Thyroid gland (tissue), 4 donors: ENCODE measurements around the gene CEACAM20.
"Not testable (repeated sequence)": the region's sequence is repeated elsewhere in the genome, so short reads cannot be mapped to it uniquely, and the experiment has no call there.

Source experiments
- POLR2A ChIP-seq, 2 donors: fragments of 450-650 bp; IDR thresholded peaks; one replicate each; pipeline ENCODE4 v1.6.1; 2017; ENCODE audit warnings: antibody characterized with exemption in 2 of 2, mild to moderate bottlenecking in 2 of 2, moderate library complexity in 1 of 2
- TF ChIP-seq, protein P1 (sequence below), 6 experiments: fragments of 200-600 bp in 3 of 6; fragments of 450-650 bp in 3 of 6; sonication (generic) in 3 of 6; IDR thresholded peaks; one replicate each; pipeline ENCODE4 v1.5.1; 2016 to 2019; ENCODE audit warnings: antibody characterized with exemption in 6 of 6, mild to moderate bottlenecking in 2 of 6, inconsistent platforms in 1 of 6, moderate library complexity in 1 of 6

DNA sequence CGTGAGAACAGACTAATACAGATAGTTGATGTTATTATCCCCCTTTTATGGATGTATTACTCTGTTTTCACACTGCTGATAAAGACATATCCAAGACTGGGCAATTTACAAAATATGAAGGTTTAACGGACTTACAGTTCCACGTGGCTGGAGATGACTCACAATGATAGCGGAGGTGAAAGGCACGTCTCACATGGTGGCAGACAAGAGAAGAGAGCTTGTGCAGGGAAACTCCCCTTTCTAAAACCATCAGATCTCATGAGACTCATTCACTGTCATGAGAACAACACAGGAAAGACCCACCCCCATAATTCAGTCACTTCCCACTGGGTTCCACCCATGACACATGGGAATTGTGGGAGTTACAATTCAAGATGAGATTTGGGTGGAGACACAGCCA, 60.7 kb downstream of the CEACAM20 start:
- TF ChIP-seq, protein P1, sequence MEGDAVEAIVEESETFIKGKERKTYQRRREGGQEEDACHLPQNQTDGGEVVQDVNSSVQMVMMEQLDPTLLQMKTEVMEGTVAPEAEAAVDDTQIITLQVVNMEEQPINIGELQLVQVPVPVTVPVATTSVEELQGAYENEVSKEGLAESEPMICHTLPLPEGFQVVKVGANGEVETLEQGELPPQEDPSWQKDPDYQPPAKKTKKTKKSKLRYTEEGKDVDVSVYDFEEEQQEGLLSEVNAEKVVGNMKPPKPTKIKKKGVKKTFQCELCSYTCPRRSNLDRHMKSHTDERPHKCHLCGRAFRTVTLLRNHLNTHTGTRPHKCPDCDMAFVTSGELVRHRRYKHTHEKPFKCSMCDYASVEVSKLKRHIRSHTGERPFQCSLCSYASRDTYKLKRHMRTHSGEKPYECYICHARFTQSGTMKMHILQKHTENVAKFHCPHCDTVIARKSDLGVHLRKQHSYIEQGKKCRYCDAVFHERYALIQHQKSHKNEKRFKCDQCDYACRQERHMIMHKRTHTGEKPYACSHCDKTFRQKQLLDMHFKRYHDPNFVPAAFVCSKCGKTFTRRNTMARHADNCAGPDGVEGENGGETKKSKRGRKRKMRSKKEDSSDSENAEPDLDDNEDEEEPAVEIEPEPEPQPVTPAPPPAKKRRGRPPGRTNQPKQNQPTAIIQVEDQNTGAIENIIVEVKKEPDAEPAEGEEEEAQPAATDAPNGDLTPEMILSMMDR (IDR thresholded peaks at IDR 0.05) = not testable (repeated sequence)
- TF ChIP-seq POLR2A (IDR thresholded peaks at IDR 0.05) = not testable (repeated sequence)
